CD14-positive monocyte (primary cell): ENCODE data around the gene HSCB. TPM values are rescaled to one million over a fixed set of nuclear protein-coding genes. Genes with fewer than 3 reads are reported as not detected.

Experiments used
- DNase-seq, 3 donors: peaks; one replicate each; pipeline ENCODE4 v3.0.0-alpha.2; 2011 to 2022
- H2AFZ ChIP-seq: 2 replicates; pipeline ENCODE4 v1.6.0; 2012; ENCODE audit warnings: mild to moderate bottlenecking, low read depth, low read length, inconsistent platforms; ENCODE audit not compliant: insufficient read depth, poor library complexity, severe bottlenecking
- H3K27ac ChIP-seq, 2 donors: 1 replicate in 1 of 2; 2 replicates in 1 of 2; pipeline ENCODE4 v1.5.1; 2012 to 2013; ENCODE audit warnings: low read length in 2 of 2, control low read depth in 1 of 2, inconsistent platforms in 1 of 2, low read depth in 1 of 2, mild to moderate bottlenecking in 1 of 2
- H3K27me3 ChIP-seq, 2 donors: one replicate each; pipeline versions ENCODE4 v1.6.0 to v1.6.1; 2011 to 2013; ENCODE audit warnings: low read length in 2 of 2; ENCODE audit not compliant: control insufficient read depth in 2 of 2, insufficient read depth in 2 of 2
- H3K36me3 ChIP-seq, 2 donors: replicated peaks in 1 of 2; 1 replicate in 1 of 2; 2 replicates in 1 of 2; pipeline versions ENCODE4 v1.5.1 to v1.6.1; 2012 to 2013; ENCODE audit warnings: low read length in 2 of 2, control low read depth in 1 of 2, inconsistent platforms in 1 of 2, mild to moderate bottlenecking in 1 of 2; ENCODE audit not compliant: insufficient read depth in 2 of 2, control insufficient read depth in 1 of 2
- H3K4me1 ChIP-seq, 2 donors: 1 replicate in 1 of 2; 2 replicates in 1 of 2; pipeline versions ENCODE4 v1.5.1 to v1.6.1; 2012 to 2013; ENCODE audit warnings: low read length in 2 of 2, control low read depth in 1 of 2, inconsistent platforms in 1 of 2, mild to moderate bottlenecking in 1 of 2, moderate library complexity in 1 of 2; ENCODE audit not compliant: insufficient read depth in 2 of 2, control insufficient read depth in 1 of 2
- H3K4me2 ChIP-seq: replicated peaks from 2 replicates; pipeline ENCODE3; 2012; ENCODE audit warnings: low read length, moderate library complexity, mild to moderate bottlenecking; ENCODE audit not compliant: poor library complexity, severe bottlenecking; ENCODE audit errors: extremely low read depth
- H3K4me3 ChIP-seq, 3 experiments: fragments of 200-600 bp in 1 of 3; sonication (generic) in 1 of 3; replicated peaks in 1 of 3; 1 replicate in 2 of 3; 2 replicates in 1 of 3; pipeline ENCODE4 v1.5.1; 2011 to 2013; ENCODE audit warnings: low read length in 3 of 3, mild to moderate bottlenecking in 3 of 3, control low read depth in 2 of 3, low read depth in 2 of 3, inconsistent platforms in 1 of 3, moderate library complexity in 1 of 3
- H3K79me2 ChIP-seq: 2 replicates; pipeline ENCODE4 v1.6.0; 2012; ENCODE audit warnings: mild to moderate bottlenecking, control low read depth, inconsistent platforms, low read length, moderate library complexity; ENCODE audit not compliant: insufficient read depth
- H3K9ac ChIP-seq: 2 replicates; pipeline ENCODE4 v1.6.0; 2017; ENCODE audit warnings: low read length, mild to moderate bottlenecking; ENCODE audit not compliant: insufficient read depth, poor library complexity, severe bottlenecking
- H3K9me3 ChIP-seq, 2 donors: replicated peaks in 1 of 2; 1 replicate in 1 of 2; 2 replicates in 1 of 2; pipeline versions ENCODE4 v1.5.1 to v1.6.1; 2012 to 2013; ENCODE audit warnings: low read length in 2 of 2, control low read depth in 1 of 2; ENCODE audit not compliant: control insufficient read depth in 1 of 2, insufficient read depth in 1 of 2
- H4K20me1 ChIP-seq: 2 replicates; pipeline ENCODE4 v1.6.0; 2012; ENCODE audit warnings: mild to moderate bottlenecking, low read length, control low read depth, moderate library complexity; ENCODE audit not compliant: insufficient read depth
- H3K27ac Mint-ChIP-seq, 7 donors: one replicate each; pipeline ENCODE4 v1.8.0; 2020; ENCODE audit warnings: mild to moderate bottlenecking in 7 of 7, mixed read lengths in 7 of 7, moderate library complexity in 6 of 7, inconsistent platforms in 2 of 7
- H3K27me3 Mint-ChIP-seq, 3 donors: one replicate each; pipeline ENCODE4 v1.8.0; 2021 to 2022; ENCODE audit warnings: low read depth in 3 of 3, mild to moderate bottlenecking in 3 of 3, mixed read lengths in 3 of 3, moderate library complexity in 3 of 3, inconsistent platforms in 1 of 3
- H3K36me3 Mint-ChIP-seq, 2 donors: one replicate each; pipeline ENCODE4 v1.8.0; 2020; ENCODE audit warnings: mixed read lengths in 2 of 2, inconsistent platforms in 1 of 2, mild to moderate bottlenecking in 1 of 2
- H3K4me1 Mint-ChIP-seq: one replicate; pipeline ENCODE4 v1.8.0; 2020; ENCODE audit warnings: mild to moderate bottlenecking, mixed read lengths
- H3K4me3 Mint-ChIP-seq, 2 donors: one replicate each; pipeline ENCODE4 v1.8.0; 2020; ENCODE audit warnings: mild to moderate bottlenecking in 2 of 2, mixed read lengths in 2 of 2, moderate library complexity in 1 of 2
- H3K9me3 Mint-ChIP-seq, 7 donors: one replicate each; pipeline ENCODE4 v1.8.0; 2020 to 2022; ENCODE audit warnings: mixed read lengths in 7 of 7, mild to moderate bottlenecking in 6 of 7, moderate library complexity in 6 of 7, inconsistent platforms in 2 of 7
- CTCF ChIP-seq: fragments of 200-600 bp; IDR thresholded peaks from one replicate; pipeline ENCODE4 v1.8.0; 2022; ENCODE audit warnings: antibody characterized with exemption, mild to moderate bottlenecking
- WGBS: methylation state at CpG from one replicate; pipeline ENCODE4 v1.1.5; 2013; ENCODE audit warnings: missing lambda C conversion rate; ENCODE audit not compliant: insufficient coverage; 5-methylcytosine and 5-hydroxymethylcytosine counted together
- intact Hi-C, 2 donors: fragments of 100-400 bp; cut with micrococcal nuclease; formaldehyde crosslinking; loops; one replicate each; pipeline versions ENCODE4 v1.15.0 to v1.15.1; 2023
- polyA plus RNA-seq, 3 donors: library from polyadenylated mRNA; depleted of rRNA in 1 of 3; unstranded in 2 of 3; stranded (reverse) in 1 of 3; fragments of 300-500 nt in 2 of 3; fragments of >200 nt in 1 of 3; fragmentation: Illumina TruSeq in 2 of 3; gene quantifications; 1 replicate in 2 of 3; 2 replicates in 1 of 3; pipeline ENCODE4 v1.2.3, GENCODE V29; 2012 to 2021

Gene HSCB
- polyA plus RNA-seq, 3 donors: 10.1 to 13.2 (median 10.3) TPM

DNA sequence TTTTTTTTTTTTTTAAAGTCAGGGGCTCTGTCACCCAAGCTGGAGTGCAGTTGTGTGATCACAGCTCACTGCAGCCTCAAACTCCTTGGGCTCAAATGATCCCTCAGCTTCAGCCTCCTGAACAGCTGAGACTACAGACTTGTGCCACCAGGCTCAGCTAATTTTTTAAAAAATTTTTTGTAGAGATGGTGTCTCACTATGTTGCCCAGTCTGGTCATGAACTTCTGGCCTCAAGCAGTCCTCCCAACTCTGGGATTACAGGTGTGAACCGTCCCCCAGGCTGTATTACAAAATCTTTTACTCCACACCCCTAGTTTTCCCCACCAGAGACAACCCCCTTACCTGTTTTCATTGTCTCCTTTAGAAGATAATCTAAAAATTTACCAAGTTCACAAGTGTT, 32.5 kb downstream of the HSCB start:
- peaks cover 20% of the 10 kb centered on the region for H3K4me1 Mint-ChIP-seq
- no peak for TF ChIP-seq CTCF
- Histone ChIP-seq H3K4me2 (no peak overlapping the region), H3K4me3 (peak overlapping the region in 1 of 3 experiments; percentile 90), H3K9me3 (peaks cover under 1% of the 10 kb centered on the region in 2 donors), H2AFZ (no peak overlapping the region), H3K9ac (no peak overlapping the region), H3K27me3 (no peaks in the 10 kb centered on the region), H3K27ac (peak overlapping the region in 1 of 2 donors; percentile 93), H3K4me1 (peaks cover 17 to 19% of the 10 kb centered on the region in 2 donors), H3K79me2 (peaks cover 68% of the 10 kb centered on the region), H4K20me1 (peaks cover 57% of the 10 kb centered on the region), H3K36me3 (peaks cover 9 to 41% of the 10 kb centered on the region in 2 donors)
- H3K36me3 Mint-ChIP-seq: peaks cover 20 to 39% of the 10 kb centered on the region in 2 donors
- peak overlapping the region in 1 of 2 donors; percentile 39 for H3K4me3 Mint-ChIP-seq
- WGBS: no CpG with 5 or more reads among the region's 1 CpG
- H3K27me3 Mint-ChIP-seq: peaks cover 0 to 2% (median 1%) of the 10 kb centered on the region in 3 donors
- peak overlapping the region in 6 of 7 donors; percentile 4 to 78 (median 42) for H3K27ac Mint-ChIP-seq
- DNase-seq: no peak
- intact Hi-C loops: loop anchor here in 1 of 2 donors (10.0 kb wide), 1 partner anchor 50 kb away; no protein-coding TSS in a partner anchor
- H3K9me3 Mint-ChIP-seq: peaks cover 0 to 4% (median under 1%) of the 10 kb centered on the region in 7 donors

DNA sequence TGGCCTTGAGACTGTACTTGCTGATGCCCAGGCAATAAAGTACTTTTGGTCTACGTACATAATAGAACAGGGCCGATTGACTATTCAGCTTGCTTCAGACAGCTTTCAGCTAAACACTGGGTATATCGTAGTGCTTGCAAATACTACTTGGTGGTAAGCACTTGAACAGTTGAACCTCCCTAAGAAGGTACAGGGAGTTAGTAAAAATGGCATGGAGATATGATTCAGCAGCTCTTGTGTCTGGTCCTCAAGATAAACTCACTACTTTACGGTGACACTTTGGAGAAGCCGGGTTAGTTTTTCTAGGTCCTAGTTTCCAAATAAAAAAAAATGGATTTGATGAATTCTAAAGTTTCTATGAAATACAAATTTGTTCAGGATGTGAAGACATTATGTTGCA, 38.0 kb downstream of the HSCB start:
- no peak overlapping the region for H3K9ac ChIP-seq
- no peaks in the 10 kb centered on the region for H3K27me3 ChIP-seq
- H3K27ac Mint-ChIP-seq: no peak overlapping the region
- TF ChIP-seq CTCF: no peak
- no peak overlapping the region for H3K27ac ChIP-seq
- H3K36me3 ChIP-seq: peaks cover 40 to 86% of the 10 kb centered on the region in 2 donors
- H3K4me3 ChIP-seq: no peak overlapping the region
- WGBS: 95% methylated on average over 3 of the region's 5 CpGs
- H2AFZ ChIP-seq: no peak overlapping the region
- peaks cover 0 to under 1% of the 10 kb centered on the region in 2 donors for H3K4me1 ChIP-seq
- H3K4me2 ChIP-seq: no peak overlapping the region
- H3K4me1 Mint-ChIP-seq: peaks cover under 1% of the 10 kb centered on the region
- peaks cover 73% of the 10 kb centered on the region for H3K79me2 ChIP-seq
- no peaks in the 10 kb centered on the region for H3K9me3 Mint-ChIP-seq
- H3K36me3 Mint-ChIP-seq: peaks cover 51 to 72% of the 10 kb centered on the region in 2 donors
- no peaks in the 10 kb centered on the region for H3K9me3 ChIP-seq
- intact Hi-C loops: loop anchor here (5.0 to 10.0 kb wide), 2 partner anchors 32 to 45 kb away; no protein-coding TSS in a partner anchor
- no peak for DNase-seq
- H4K20me1 ChIP-seq: peaks cover 76% of the 10 kb centered on the region
- H3K27me3 Mint-ChIP-seq: peaks cover 0 to 3% (median 0%) of the 10 kb centered on the region in 3 donors
- no peak overlapping the region for H3K4me3 Mint-ChIP-seq
